Upper lobe of left lung (tissue), 4 donors: ENCODE data around the gene PCCA.

Experiments
- POLR2A ChIP-seq, 4 donors: fragments of 450-650 bp; IDR thresholded peaks; one replicate each; pipeline ENCODE4 v1.5.1; 2016 to 2017; ENCODE audit warnings: antibody characterized with exemption in 4 of 4, mild to moderate bottlenecking in 2 of 4
- TF ChIP-seq, protein P1 (sequence below), 6 experiments: fragments of 450-650 bp in 4 of 6; fragments of 200-600 bp in 2 of 6; sonication (generic) in 2 of 6; IDR thresholded peaks; one replicate each; pipeline ENCODE4 v1.5.1; 2016 to 2019; ENCODE audit warnings: antibody characterized with exemption in 6 of 6

DNA sequence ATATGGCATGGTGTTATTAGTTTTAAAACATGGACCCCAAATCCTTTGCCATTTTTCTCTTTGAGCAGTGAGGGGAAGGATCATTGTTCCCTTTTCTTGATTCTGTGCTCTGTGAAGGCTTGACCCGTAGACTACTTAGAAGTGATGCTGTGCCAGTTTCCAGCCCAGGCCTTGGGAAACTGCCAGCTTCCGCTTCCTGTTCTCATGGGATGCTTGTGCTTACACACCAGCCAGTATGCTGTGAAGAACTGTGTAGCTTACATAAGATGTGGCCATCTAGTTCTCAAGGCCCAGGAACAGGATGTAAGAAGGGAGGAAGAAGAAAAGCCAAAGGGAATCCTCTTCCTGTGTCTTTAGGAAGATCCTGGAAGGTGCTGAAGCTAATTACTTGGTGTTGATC lies 180.9 kb downstream of the PCCA start:
- TF ChIP-seq, protein P1, sequence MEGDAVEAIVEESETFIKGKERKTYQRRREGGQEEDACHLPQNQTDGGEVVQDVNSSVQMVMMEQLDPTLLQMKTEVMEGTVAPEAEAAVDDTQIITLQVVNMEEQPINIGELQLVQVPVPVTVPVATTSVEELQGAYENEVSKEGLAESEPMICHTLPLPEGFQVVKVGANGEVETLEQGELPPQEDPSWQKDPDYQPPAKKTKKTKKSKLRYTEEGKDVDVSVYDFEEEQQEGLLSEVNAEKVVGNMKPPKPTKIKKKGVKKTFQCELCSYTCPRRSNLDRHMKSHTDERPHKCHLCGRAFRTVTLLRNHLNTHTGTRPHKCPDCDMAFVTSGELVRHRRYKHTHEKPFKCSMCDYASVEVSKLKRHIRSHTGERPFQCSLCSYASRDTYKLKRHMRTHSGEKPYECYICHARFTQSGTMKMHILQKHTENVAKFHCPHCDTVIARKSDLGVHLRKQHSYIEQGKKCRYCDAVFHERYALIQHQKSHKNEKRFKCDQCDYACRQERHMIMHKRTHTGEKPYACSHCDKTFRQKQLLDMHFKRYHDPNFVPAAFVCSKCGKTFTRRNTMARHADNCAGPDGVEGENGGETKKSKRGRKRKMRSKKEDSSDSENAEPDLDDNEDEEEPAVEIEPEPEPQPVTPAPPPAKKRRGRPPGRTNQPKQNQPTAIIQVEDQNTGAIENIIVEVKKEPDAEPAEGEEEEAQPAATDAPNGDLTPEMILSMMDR (IDR thresholded peaks at IDR 0.05) = no peak
- no peak for TF ChIP-seq POLR2A (IDR thresholded peaks at IDR 0.05)
